Measurements from ENCODE around the gene CASKIN1.

DNA sequence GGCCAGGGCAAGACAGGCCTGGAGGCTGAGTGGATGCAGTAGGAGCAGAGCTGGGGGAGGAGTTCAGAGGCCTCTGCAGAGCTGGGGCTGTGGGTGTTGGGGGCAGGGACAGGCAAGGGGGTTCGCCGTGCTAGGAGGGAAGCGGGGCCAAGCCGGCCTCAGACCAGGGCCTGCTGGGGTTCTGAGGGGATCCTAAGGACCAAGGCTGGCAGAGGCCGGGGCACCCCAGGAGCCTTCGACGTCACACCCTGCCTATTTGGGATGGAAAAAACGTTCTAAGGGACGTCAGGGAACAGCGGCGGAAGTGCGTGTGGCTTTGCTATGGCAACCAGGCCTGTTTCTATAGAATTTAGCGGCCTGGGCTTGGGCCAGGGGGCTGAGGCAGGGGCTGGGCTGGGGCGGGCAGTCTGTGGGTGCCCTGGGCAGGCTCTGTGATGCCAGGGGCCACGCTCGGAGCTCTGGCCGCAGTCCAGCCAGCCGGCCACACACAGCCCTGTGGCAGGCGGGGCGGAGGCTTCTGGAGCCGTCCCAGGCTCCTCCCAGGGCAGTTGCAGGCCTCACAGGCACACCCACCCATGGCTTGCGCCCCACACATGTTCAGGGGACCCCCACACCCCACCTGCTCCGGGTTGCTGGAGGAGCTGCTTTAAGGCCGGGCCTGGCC lies 37.1 kb downstream of the CASKIN1 start:
- TF ChIP-seq POLR2A (IDR thresholded peaks at IDR 0.05) (no peak), CTCF (IDR thresholded peaks at IDR 0.05) (no peak), POLR2AphosphoS5 (IDR thresholded peaks at IDR 0.05) (no peak)
